GM06990 (cell line): ENCODE data around the gene ATP2C2.

ENCODE experiments used
- DNase-seq: peaks from one replicate; pipeline ENCODE4 v3.0.0-alpha.2; 2011; ENCODE audit not compliant: insufficient read length; ENCODE audit errors: extremely low read depth
- H3K27me3 ChIP-seq: replicated peaks from 2 replicates; pipeline ENCODE4 v1.6.0; 2011; ENCODE audit warnings: low read length; ENCODE audit not compliant: control insufficient read depth, insufficient read depth
- H3K36me3 ChIP-seq: 2 replicates; pipeline ENCODE4 v1.5.1; 2011; ENCODE audit warnings: low read length; ENCODE audit not compliant: control insufficient read depth, insufficient read depth
- H3K4me3 ChIP-seq: replicated peaks from 2 replicates; pipeline ENCODE4 v1.5.1; 2011; ENCODE audit warnings: low read depth, mild to moderate bottlenecking, control low read depth, low read length
- TF ChIP-seq, protein P1 (sequence below): IDR thresholded peaks from 2 replicates; pipeline ENCODE4 v1.5.1; 2011; ENCODE audit warnings: low read length, control low read depth, mild to moderate bottlenecking, inconsistent platforms; ENCODE audit not compliant: insufficient read depth, poor library complexity, severe bottlenecking

Gene ATP2C2

DNA sequence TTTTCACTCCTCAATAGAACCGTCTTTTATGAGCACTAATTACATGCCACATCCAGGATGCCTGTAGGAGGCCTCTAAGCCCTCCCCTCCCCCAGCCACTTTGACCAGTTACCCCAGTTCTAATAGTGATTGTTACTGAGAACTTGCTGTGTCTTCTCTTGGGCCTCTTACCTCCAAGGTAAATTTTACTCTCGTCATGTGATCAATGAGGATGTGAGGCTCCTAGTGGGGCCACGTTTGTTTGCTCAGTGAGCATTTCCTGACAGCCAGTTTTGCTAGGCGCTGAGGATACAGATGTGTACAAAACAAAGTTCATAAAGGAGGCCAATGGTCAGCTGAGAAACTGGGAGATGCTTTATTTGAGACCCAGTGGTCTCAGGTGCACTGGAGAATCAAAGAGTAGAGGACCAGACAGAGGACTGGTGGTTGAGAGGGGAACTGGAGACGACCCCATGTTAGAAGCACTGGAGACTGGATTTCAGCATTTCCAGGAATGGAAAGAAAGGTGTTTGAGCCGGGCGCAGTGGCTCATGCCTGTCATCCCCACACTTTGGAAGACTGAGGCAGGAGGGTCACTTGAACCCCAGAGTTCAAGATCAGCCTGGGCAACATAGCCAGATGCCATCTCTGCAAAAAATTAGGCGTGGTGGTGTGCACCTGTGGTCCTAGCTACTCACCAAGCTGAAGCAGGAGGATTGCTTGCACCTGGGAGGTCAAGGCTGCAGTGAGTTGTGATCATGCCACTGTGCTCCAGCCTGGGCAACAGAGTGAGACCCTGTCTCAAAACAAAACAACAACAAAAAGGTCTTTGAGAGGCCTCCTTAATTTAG is 2.6 kb downstream of the ATP2C2 start:
- Histone ChIP-seq H3K4me3 (no peak overlapping the region), H3K27me3 (peaks cover 2% of the 10 kb centered on the region), H3K36me3 (no peaks in the 10 kb centered on the region)
- DNase-seq: no peak
- TF ChIP-seq, protein P1, sequence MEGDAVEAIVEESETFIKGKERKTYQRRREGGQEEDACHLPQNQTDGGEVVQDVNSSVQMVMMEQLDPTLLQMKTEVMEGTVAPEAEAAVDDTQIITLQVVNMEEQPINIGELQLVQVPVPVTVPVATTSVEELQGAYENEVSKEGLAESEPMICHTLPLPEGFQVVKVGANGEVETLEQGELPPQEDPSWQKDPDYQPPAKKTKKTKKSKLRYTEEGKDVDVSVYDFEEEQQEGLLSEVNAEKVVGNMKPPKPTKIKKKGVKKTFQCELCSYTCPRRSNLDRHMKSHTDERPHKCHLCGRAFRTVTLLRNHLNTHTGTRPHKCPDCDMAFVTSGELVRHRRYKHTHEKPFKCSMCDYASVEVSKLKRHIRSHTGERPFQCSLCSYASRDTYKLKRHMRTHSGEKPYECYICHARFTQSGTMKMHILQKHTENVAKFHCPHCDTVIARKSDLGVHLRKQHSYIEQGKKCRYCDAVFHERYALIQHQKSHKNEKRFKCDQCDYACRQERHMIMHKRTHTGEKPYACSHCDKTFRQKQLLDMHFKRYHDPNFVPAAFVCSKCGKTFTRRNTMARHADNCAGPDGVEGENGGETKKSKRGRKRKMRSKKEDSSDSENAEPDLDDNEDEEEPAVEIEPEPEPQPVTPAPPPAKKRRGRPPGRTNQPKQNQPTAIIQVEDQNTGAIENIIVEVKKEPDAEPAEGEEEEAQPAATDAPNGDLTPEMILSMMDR: no peak

DNA sequence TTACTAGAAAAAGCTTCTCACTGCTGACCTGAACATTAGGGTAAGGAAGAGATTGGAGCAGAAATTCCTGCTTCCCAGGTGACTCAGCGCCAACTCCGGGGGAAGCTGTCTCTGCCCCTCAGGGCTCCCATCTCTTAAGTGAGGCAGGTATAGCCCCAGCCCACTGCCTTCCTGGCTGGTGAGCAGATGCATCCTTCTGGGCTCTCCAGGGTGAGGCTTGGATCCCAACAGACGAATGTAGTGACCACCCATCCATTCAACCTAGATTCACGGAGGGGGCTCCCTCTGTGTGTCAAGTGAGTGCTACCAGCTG is 3.2 kb downstream of the ATP2C2 start:
- Histone ChIP-seq H3K36me3 (no peaks in the 10 kb centered on the region), H3K27me3 (peaks cover 2% of the 10 kb centered on the region), H3K4me3 (no peak overlapping the region)
- TF ChIP-seq, protein P1: no peak
- no peak for DNase-seq

DNA sequence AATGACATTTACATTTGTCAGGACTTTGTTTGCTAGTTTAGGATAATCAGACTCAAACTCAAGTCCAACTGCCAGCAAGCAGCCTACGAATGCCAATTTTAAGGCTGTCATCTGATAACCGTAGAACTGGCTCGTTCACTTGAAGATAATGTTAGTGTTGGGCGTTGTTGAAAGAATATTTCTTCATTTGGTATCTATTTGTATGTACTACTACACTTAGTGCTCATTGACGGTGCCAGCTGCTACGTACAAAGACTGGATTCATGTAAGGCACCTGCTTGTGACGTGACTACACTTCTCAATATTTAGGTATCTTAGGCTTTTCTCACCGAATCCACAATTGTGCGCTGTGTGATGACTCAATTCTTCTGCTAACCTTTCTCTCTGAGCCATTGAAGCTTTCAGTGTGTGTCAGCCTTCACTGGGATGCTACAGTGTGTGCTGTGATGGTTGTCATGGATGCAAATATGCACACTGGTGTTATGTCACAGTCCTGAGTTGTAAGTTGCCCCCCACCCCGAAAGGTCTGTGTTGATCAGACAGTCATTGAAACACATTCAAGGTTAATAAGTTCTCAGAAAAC is 5.7 kb downstream of the ATP2C2 start:
- H3K4me3 ChIP-seq: no peak overlapping the region
- DNase-seq: no peak
- no peaks in the 10 kb centered on the region; the same call in none of the 2 replicates for H3K27me3 ChIP-seq
- no peaks in the 10 kb centered on the region for H3K36me3 ChIP-seq
- TF ChIP-seq, protein P1: no peak

DNA sequence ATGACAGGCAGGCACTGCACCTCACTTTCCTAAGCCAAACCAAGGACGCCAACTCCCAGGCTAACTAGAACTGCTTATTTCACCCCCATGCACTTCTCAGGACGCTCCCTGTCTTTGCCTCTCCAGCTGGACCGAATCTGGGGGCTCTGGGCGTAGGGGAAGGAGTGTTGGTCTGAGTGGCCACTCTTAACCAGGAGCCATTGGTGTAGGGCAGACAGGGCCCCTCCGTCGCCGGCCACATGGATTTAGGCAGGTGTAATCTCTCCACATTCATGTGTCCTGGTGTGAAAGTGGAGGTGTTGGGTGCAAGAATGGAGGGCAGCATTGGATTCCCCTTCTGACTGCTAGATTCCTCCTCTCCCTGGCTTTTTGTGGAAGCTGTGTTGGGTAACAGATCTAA is 9.8 kb downstream of the ATP2C2 start:
- DNase-seq: no peak
- Histone ChIP-seq H3K36me3 (no peaks in the 10 kb centered on the region), H3K27me3 (no peaks in the 10 kb centered on the region; the same call in 1 of the 2 replicates), H3K4me3 (no peak overlapping the region)
- TF ChIP-seq, protein P1: no peak

- no peaks in the 10 kb centered on the region; the same call in 1 of the 2 replicates for H3K27me3 ChIP-seq
- no peak for DNase-seq
- TF ChIP-seq, protein P1: no peak
- H3K36me3 ChIP-seq: no peaks in the 10 kb centered on the region
- H3K4me3 ChIP-seq: no peak overlapping the region
These were observed 10.2 kb downstream of the ATP2C2 start for GRCh38 chr16:84378567-84378966.
